ENCODE data around the gene SH3BGRL. TPM values are rescaled to one million over a fixed set of nuclear protein-coding genes. Genes with fewer than 3 reads are reported as not detected.

Gene SH3BGRL
- polyA plus RNA-seq, 3 donors: 203 to 374 (median 318) TPM

DNA sequence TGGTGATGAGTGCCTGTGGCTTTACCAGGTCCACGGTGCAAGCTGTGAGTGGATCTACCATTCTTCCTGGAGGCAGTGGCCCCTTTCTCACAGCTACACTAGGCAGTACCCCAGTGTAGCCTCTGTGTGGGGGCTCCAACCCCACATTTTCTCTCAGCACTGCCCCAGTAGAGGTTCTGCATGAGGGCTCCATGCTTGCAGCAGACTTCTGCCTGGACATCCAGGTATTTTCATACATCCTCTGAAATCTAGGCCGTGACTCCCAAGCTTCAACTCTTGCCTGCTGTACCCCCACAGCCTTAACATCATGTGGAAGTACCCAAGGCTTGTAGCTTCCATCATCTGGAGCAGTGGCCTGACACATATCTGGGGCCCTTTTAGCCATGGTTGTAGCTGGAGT lies 90.1 kb downstream of the SH3BGRL start:
- no peaks in the 10 kb centered on the region for H3K79me2 ChIP-seq (ENCODE audit: insufficient read depth, low read length)
- H3K27ac ChIP-seq (ENCODE audit: low read depth in 1 of 2, low read length in 2 of 2): no peak overlapping the region
- H3K4me1 ChIP-seq (ENCODE audit: control insufficient read depth in 1 of 2, insufficient read depth in 2 of 2, low read length in 2 of 2): no peaks in the 10 kb centered on the region
- WGBS (ENCODE audit: insufficient coverage): no CpG with 5 or more reads among the region's 2 CpGs
- peaks cover 37 to 42% of the 10 kb centered on the region in 2 donors for H3K36me3 Mint-ChIP-seq
- H3K27me3 ChIP-seq (ENCODE audit: control insufficient read depth in 2 of 2, insufficient read depth in 2 of 2, low read length in 2 of 2): no peaks in the 10 kb centered on the region
- TF ChIP-seq, protein P1, sequence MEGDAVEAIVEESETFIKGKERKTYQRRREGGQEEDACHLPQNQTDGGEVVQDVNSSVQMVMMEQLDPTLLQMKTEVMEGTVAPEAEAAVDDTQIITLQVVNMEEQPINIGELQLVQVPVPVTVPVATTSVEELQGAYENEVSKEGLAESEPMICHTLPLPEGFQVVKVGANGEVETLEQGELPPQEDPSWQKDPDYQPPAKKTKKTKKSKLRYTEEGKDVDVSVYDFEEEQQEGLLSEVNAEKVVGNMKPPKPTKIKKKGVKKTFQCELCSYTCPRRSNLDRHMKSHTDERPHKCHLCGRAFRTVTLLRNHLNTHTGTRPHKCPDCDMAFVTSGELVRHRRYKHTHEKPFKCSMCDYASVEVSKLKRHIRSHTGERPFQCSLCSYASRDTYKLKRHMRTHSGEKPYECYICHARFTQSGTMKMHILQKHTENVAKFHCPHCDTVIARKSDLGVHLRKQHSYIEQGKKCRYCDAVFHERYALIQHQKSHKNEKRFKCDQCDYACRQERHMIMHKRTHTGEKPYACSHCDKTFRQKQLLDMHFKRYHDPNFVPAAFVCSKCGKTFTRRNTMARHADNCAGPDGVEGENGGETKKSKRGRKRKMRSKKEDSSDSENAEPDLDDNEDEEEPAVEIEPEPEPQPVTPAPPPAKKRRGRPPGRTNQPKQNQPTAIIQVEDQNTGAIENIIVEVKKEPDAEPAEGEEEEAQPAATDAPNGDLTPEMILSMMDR (IDR thresholded peaks at IDR 0.05): no peak
- H3K9me3 Mint-ChIP-seq: peaks cover 14 to 31% (median 21%) of the 10 kb centered on the region in 7 donors
- intact Hi-C loops (cut with micrococcal nuclease): no loop called here
- H2AFZ ChIP-seq (ENCODE audit: insufficient read depth, low read depth, low read length, poor library complexity, severe bottlenecking): no peak overlapping the region
- no peaks in the 10 kb centered on the region for H3K4me1 Mint-ChIP-seq
- no peaks in the 10 kb centered on the region for H4K20me1 ChIP-seq (ENCODE audit: insufficient read depth, low read length)
- peaks cover 18 to 24% of the 10 kb centered on the region in 2 donors for H3K9me3 ChIP-seq (replicated peaks in 1 of 2; ENCODE audit: control insufficient read depth in 1 of 2, insufficient read depth in 1 of 2, low read length in 2 of 2)
- no peak overlapping the region for H3K4me3 Mint-ChIP-seq
- H3K4me3 ChIP-seq (replicated peaks in 1 of 3; ENCODE audit: low read depth in 2 of 3, low read length in 3 of 3): no peak overlapping the region
- DNase-seq: no peak
- H3K27ac Mint-ChIP-seq: no peak overlapping the region
- no peak overlapping the region for H3K9ac ChIP-seq (ENCODE audit: insufficient read depth, low read length, poor library complexity, severe bottlenecking)
- no peak overlapping the region for H3K4me2 ChIP-seq (replicated peaks; ENCODE audit: extremely low read depth, low read length, poor library complexity, severe bottlenecking)
- peaks cover 6 to 29% of the 10 kb centered on the region in 2 donors for H3K36me3 ChIP-seq (replicated peaks in 1 of 2; ENCODE audit: control insufficient read depth in 1 of 2, insufficient read depth in 2 of 2, low read length in 2 of 2)
- H3K27me3 Mint-ChIP-seq (ENCODE audit: low read depth in 3 of 3): no peaks in the 10 kb centered on the region

DNA sequence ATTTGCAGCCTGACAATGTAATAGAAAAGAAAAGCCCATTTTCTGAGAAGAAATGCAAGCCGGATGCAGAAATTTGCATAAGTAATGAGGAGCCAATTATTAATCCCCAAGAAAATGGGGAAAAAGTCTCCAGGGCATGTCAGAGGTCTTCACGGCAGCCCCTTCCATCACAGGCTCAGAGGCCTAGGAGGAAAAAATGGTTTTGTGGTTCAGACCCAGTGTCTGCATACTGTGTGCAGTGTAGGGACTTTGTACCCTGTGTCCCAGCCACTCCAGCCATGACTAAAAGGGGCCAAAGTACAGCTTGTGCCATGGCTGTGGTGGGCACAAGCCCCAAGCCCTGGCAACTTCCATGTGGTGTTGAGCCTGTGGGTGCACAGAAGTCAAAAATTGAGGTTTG lies 92.2 kb downstream of the SH3BGRL start:
- Mint-ChIP-seq H3K27me3 (ENCODE audit: low read depth in 3 of 3) (no peaks in the 10 kb centered on the region), H3K36me3 (peaks cover 36 to 40% of the 10 kb centered on the region in 2 donors), H3K4me1 (no peaks in the 10 kb centered on the region), H3K4me3 (no peak overlapping the region), H3K27ac (no peak overlapping the region), H3K9me3 (peaks cover 14 to 30% (median 19%) of the 10 kb centered on the region in 7 donors)
- TF ChIP-seq, protein P1 (IDR thresholded peaks at IDR 0.05): no peak
- Histone ChIP-seq H3K4me2 (replicated peaks; ENCODE audit: extremely low read depth, low read length, poor library complexity, severe bottlenecking) (no peak overlapping the region), H3K4me3 (replicated peaks in 1 of 3; ENCODE audit: low read depth in 2 of 3, low read length in 3 of 3) (no peak overlapping the region), H2AFZ (ENCODE audit: insufficient read depth, low read depth, low read length, poor library complexity, severe bottlenecking) (no peak overlapping the region), H3K4me1 (ENCODE audit: control insufficient read depth in 1 of 2, insufficient read depth in 2 of 2, low read length in 2 of 2) (no peaks in the 10 kb centered on the region), H3K79me2 (ENCODE audit: insufficient read depth, low read length) (no peaks in the 10 kb centered on the region), H3K36me3 (replicated peaks in 1 of 2; ENCODE audit: control insufficient read depth in 1 of 2, insufficient read depth in 2 of 2, low read length in 2 of 2) (peaks cover 6 to 34% of the 10 kb centered on the region in 2 donors), H3K27me3 (ENCODE audit: control insufficient read depth in 2 of 2, insufficient read depth in 2 of 2, low read length in 2 of 2) (no peaks in the 10 kb centered on the region), H3K9me3 (replicated peaks in 1 of 2; ENCODE audit: control insufficient read depth in 1 of 2, insufficient read depth in 1 of 2, low read length in 2 of 2) (peaks cover 18 to 24% of the 10 kb centered on the region in 2 donors), H3K9ac (ENCODE audit: insufficient read depth, low read length, poor library complexity, severe bottlenecking) (no peak overlapping the region), H3K27ac (ENCODE audit: low read depth in 1 of 2, low read length in 2 of 2) (no peak overlapping the region), H4K20me1 (ENCODE audit: insufficient read depth, low read length) (no peaks in the 10 kb centered on the region)
- DNase-seq: no peak
- no CpG with 5 or more reads among the region's 2 CpGs for WGBS (ENCODE audit: insufficient coverage)
- intact Hi-C loops (cut with micrococcal nuclease): no loop called here
